MCF 10A (cell line): ENCODE data around the gene COL3A1. TPM values are rescaled to one million over a fixed set of nuclear protein-coding genes. Genes with fewer than 3 reads are reported as not detected.

Experiments
- BruUV-seq: library from RNA; stranded (reverse); fragments of 400-500 nt; replicated peaks from 2 replicates; lab custom pipeline; 2021; lab: Mats Ljungman, UMichigan
- CTCF ChIA-PET: fragments of 300-600 bp; sonication (Branson Sonifier 250); formaldehyde crosslinking; extraction: SDS; loops from one replicate; lab custom pipeline; 2021; ENCODE audit warnings: antibody characterized with exemption, inconsistent platforms; lab: Yijun Ruan, JAX
- POLR2A ChIA-PET: fragments of 300-600, 350-650 bp; sonication (Branson Sonifier 250); formaldehyde crosslinking; extraction: SDS; loops from one replicate; lab custom pipeline; 2020; ENCODE audit warnings: antibody characterized with exemption, inconsistent platforms; lab: Yijun Ruan, JAX
- DNase-seq: peaks from one replicate; pipeline ENCODE4 v3.0.0-alpha.2; 2018; ENCODE audit not compliant: unreplicated experiment
- H3K27ac Mint-ChIP-seq: one replicate; pipeline ENCODE4 v1.8.0; 2022; ENCODE audit warnings: mild to moderate bottlenecking, low read depth, mixed read lengths; ENCODE audit not compliant: unreplicated experiment
- H3K27me3 Mint-ChIP-seq: one replicate; pipeline ENCODE4 v1.8.0; 2022; ENCODE audit warnings: mixed read lengths; ENCODE audit not compliant: insufficient read depth, unreplicated experiment
- H3K36me3 Mint-ChIP-seq: one replicate; pipeline ENCODE4 v1.8.0; 2022; ENCODE audit warnings: mild to moderate bottlenecking, moderate library complexity, mixed read lengths; ENCODE audit not compliant: insufficient read depth, unreplicated experiment
- H3K4me1 Mint-ChIP-seq: one replicate; pipeline ENCODE4 v1.8.0; 2022; ENCODE audit warnings: mixed read lengths; ENCODE audit not compliant: insufficient read depth, unreplicated experiment
- H3K4me3 Mint-ChIP-seq: one replicate; pipeline ENCODE4 v1.8.0; 2022; ENCODE audit warnings: mild to moderate bottlenecking, moderate library complexity, mixed read lengths; ENCODE audit not compliant: unreplicated experiment
- H3K9me3 Mint-ChIP-seq: one replicate; pipeline ENCODE4 v1.8.0; 2022; ENCODE audit warnings: mixed read lengths; ENCODE audit not compliant: unreplicated experiment
- CTCF ChIP-seq: fragments of 200-600 bp; IDR thresholded peaks from one replicate; pipeline ENCODE4 v1.8.0; 2022; ENCODE audit warnings: antibody characterized with exemption, mild to moderate bottlenecking; ENCODE audit not compliant: unreplicated experiment
- intact Hi-C: fragments of 100-400 bp; cut with micrococcal nuclease; formaldehyde crosslinking; loops from 2 replicates; pipeline ENCODE4 v1.14.1; 2022
- total RNA-seq: library from RNA; stranded (reverse); gene quantifications from 2 replicates; pipeline ENCODE4 v1.2.3, GENCODE V29; 2022

Gene COL3A1
- total RNA-seq, 1 experiment from 2014 or later, result not detected

GRCh38 chr2:188940171-188940570 is 34.0 kb upstream of the COL3A1 start:
- POLR2A ChIA-PET, result no interaction called here
- intact Hi-C loops, result no loop called here
- no peak for TF ChIP-seq CTCF
- Mint-ChIP-seq H3K36me3 (no peaks in the 10 kb centered on the region), H3K27me3 (no peaks in the 10 kb centered on the region), H3K4me3 (no peak overlapping the region), H3K9me3 (no peaks in the 10 kb centered on the region), H3K4me1 (no peaks in the 10 kb centered on the region), H3K27ac (no peak overlapping the region)
- DNase-seq, result no peak
- no TSS peak for BruUV-seq
- CTCF ChIA-PET, result interaction anchor here (1.0 kb wide), 1 partner anchor 29 kb away, joined by 4 read pairs; no protein-coding TSS in a partner anchor

- Mint-ChIP-seq H3K9me3 (peaks cover 7% of the 10 kb centered on the region), H3K4me3 (no peak overlapping the region), H3K36me3 (no peaks in the 10 kb centered on the region), H3K4me1 (no peaks in the 10 kb centered on the region), H3K27me3 (no peaks in the 10 kb centered on the region), H3K27ac (no peak overlapping the region)
- intact Hi-C loops, result no loop called here
- no peak for TF ChIP-seq CTCF
- BruUV-seq, result no TSS peak
- DNase-seq, result no peak
- ChIA-PET POLR2A (no interaction called here), CTCF (no interaction called here)
Measured at GRCh38 chr2:188944442-188944841, 29.7 kb upstream of the COL3A1 start.

- peaks cover 7% of the 10 kb centered on the region for H3K9me3 Mint-ChIP-seq
- BruUV-seq, result no TSS peak
- DNase-seq, result no peak
- H3K4me3 Mint-ChIP-seq, result no peak overlapping the region
- ChIA-PET POLR2A (interaction anchor here (0.7 kb wide), 2 partner anchors 32 to 572 kb away, joined by 3 read pairs; no protein-coding TSS in a partner anchor), CTCF (no interaction called here)
- no peak overlapping the region for H3K27ac Mint-ChIP-seq
- no peaks in the 10 kb centered on the region for H3K4me1 Mint-ChIP-seq
- intact Hi-C loops, result no loop called here
- no peaks in the 10 kb centered on the region for H3K36me3 Mint-ChIP-seq
- no peak for TF ChIP-seq CTCF
- no peaks in the 10 kb centered on the region for H3K27me3 Mint-ChIP-seq
Measured at GRCh38 chr2:188949046-188949818, 24.9 kb upstream of the COL3A1 start.

DNA sequence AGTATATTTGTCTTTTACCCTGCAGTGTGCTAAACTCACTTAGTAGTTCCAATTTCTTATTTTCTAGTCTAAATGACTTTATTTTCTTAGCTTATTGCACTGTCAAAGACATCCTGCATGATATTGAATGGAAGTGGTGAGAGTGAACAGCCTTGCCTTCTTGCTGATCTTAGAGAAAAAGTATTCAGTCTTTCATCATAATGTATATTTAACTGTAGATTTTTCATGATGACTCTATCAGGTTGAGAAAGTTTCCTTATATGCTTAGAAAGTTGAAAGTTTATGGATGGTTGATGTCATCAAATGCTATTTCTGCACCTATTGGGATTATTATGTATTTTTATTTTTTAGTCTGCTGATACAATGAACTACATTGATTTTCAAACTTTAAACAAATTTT is 21.3 kb upstream of the COL3A1 start:
- BruUV-seq, result no TSS peak
- Mint-ChIP-seq H3K9me3 (peaks cover 13% of the 10 kb centered on the region), H3K4me3 (no peak overlapping the region), H3K27ac (no peak overlapping the region), H3K27me3 (no peaks in the 10 kb centered on the region), H3K4me1 (no peaks in the 10 kb centered on the region), H3K36me3 (no peaks in the 10 kb centered on the region)
- intact Hi-C loops, result no loop called here
- ChIA-PET CTCF (interaction anchor here (0.6 kb wide), 1 partner anchor 375 kb away, joined by 3 read pairs; no protein-coding TSS in a partner anchor), POLR2A (no interaction called here)
- no peak for DNase-seq
- no peak for TF ChIP-seq CTCF
